SK-N-MC (cell line): ENCODE data around the gene CTBP2.

Experiments
- DNase-seq: peaks from one replicate; pipeline ENCODE4 v3.0.0-alpha.2; 2011; ENCODE audit warnings: low read depth, low spot score
- H3K27ac ChIP-seq: fragments of 200-600 bp; sonication (generic); 2 replicates; pipeline ENCODE4 v1.5.1; 2016; ENCODE audit warnings: mixed run types
- H3K36me3 ChIP-seq: fragments of 200-600 bp; sonication (generic); 2 replicates; pipeline ENCODE4 v1.6.1; 2017; ENCODE audit warnings: antibody characterized with exemption, low read length, mixed read lengths; ENCODE audit not compliant: insufficient read depth
- H3K4me3 ChIP-seq: fragments of 200-600 bp; sonication (generic); 2 replicates; pipeline ENCODE4 v1.5.1; 2016
- H3K9ac ChIP-seq: fragments of 200-600 bp; sonication (generic); 2 replicates; pipeline ENCODE4 v1.8.0; 2017; ENCODE audit warnings: mixed run types, mixed read lengths; ENCODE audit not compliant: insufficient read length
- H3K9me3 ChIP-seq: fragments of 200-600 bp; sonication (generic); 2 replicates; pipeline ENCODE4 v1.6.1; 2017; ENCODE audit warnings: low read depth, mild to moderate bottlenecking, antibody characterized with exemption, low read length, moderate library complexity, mixed read lengths
- EZH2 ChIP-seq: fragments of 200-600 bp; sonication (generic); IDR thresholded peaks from one replicate; pipeline ENCODE4 v1.6.1; 2017; ENCODE audit warnings: antibody characterized with exemption
- FOXP2 ChIP-seq: optimal IDR thresholded peaks from 2 replicates; pipeline ENCODE3; 2011; ENCODE audit warnings: mild to moderate bottlenecking, moderate library complexity; ENCODE audit not compliant: insufficient read depth; ENCODE audit errors: extremely low read length, control extremely low read depth
- POLR2AphosphoS5 ChIP-seq: IDR thresholded peaks from 2 replicates; pipeline ENCODE4 v1.6.1; 2012; ENCODE audit warnings: mild to moderate bottlenecking, low read depth, low read length, borderline replicate concordance

The CTBP2 gene

DNA sequence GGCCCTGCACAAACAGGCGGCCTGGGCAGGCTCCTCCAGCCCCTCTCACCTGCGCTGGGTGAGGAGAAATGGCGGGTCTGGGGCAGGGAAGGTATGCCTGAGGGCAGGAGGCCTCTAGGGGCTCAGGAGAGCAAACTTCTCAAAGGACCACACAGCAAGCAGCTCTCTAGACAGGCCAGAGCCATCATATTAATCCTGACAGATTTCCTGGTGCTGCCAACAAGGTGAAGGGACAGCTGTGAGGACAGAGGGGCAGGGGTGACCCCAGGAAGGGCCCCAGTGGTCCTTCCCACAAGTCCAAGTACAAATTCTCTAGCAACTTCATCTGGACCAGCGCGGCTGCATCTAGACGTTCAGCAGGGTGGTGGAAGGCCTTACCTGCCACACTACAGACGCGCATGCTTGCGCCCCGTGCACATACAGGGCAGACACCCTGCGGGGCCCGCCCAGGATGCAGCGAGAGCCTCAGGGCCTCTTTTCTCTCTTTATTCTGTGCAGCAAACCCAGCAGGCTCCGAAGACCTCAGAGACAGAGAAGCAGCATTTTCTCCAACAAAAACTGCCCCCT lies 156.4 kb downstream of the CTBP2 start:
- Histone ChIP-seq H3K9me3 (no peaks in the 10 kb centered on the region), H3K4me3 (no peak overlapping the region), H3K9ac (no peak overlapping the region), H3K27ac (no peak overlapping the region), H3K36me3 (no peaks in the 10 kb centered on the region; the same call in 1 of the 2 replicates)
- TF ChIP-seq POLR2AphosphoS5 = no peak
- no peak for TF ChIP-seq FOXP2
- no peak for TF ChIP-seq EZH2
- DNase-seq = no peak

DNA sequence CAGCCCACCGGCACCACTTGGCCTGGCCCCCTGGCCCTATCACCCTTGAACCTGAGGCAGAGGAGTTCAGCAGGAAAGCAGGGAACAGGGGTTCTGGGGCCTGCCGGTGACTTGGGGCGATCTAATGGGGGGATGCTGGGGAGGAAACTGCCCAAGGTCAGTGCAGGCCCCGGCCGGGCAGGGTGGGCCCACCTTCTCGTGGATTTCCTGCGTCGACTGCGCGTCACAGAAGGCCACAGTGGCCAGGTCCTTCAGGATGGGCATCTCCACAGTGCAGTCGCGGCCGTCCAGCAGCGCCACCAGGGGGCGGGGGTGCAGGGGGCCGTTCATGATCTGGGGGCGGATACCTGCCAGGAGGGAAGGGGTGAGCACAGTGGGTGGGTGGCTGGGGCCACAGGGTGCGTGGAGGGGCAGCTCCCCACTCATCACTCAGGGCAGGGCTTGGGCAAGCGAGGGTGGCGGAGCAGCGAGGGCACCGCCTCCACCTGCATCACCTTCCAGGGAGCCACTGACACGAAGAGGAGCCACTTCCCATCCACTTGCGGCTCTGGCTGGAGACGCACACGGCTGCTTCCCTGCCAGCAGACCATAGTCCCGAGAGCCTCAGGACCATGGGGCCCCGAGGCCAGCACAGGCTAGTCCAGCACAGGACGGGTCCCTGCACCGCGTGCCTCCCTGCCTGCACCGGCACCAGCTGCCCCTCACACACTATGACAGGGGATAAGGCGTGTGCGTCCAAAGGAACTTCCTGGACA lies 157.0 kb downstream of the CTBP2 start:
- Histone ChIP-seq H3K36me3 (no peaks in the 10 kb centered on the region; the same call in 1 of the 2 replicates), H3K9me3 (no peaks in the 10 kb centered on the region), H3K4me3 (no peak overlapping the region), H3K27ac (no peak overlapping the region), H3K9ac (no peak overlapping the region)
- no peak for DNase-seq
- TF ChIP-seq FOXP2 = no peak
- no peak for TF ChIP-seq EZH2
- no peak for TF ChIP-seq POLR2AphosphoS5

GRCh38 chr10:125002423-125003145 lies 157.8 kb downstream of the CTBP2 start:
- H3K4me3 ChIP-seq = no peak overlapping the region
- no peak for TF ChIP-seq POLR2AphosphoS5
- TF ChIP-seq EZH2 = no peak
- TF ChIP-seq FOXP2 = no peak
- no peaks in the 10 kb centered on the region for H3K9me3 ChIP-seq
- H3K36me3 ChIP-seq = no peaks in the 10 kb centered on the region; the same call in 1 of the 2 replicates
- H3K27ac ChIP-seq = no peak overlapping the region
- DNase-seq = no peak
- no peak overlapping the region for H3K9ac ChIP-seq

DNA sequence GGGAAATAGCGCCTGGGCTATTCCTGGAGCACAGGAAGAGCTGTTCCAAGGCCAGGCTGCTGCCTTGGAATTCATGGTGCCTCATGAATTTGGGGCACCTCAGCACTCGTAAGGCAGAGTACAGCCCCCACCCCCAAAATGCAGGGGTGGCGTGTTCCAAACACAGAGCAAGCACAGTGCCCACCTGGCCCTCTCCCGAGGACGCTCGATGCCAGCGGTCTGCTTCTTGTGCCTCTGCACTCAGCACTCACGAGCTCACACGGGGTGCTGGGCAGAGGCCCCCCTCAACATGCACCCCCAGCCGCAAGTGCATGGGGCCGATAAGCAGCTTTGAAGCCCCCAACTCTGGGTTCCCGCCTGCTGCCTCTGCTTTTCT lies 158.3 kb downstream of the CTBP2 start:
- no peak for DNase-seq
- Histone ChIP-seq H3K27ac (no peak overlapping the region), H3K4me3 (no peak overlapping the region), H3K9ac (no peak overlapping the region), H3K36me3 (no peaks in the 10 kb centered on the region; the same call in 1 of the 2 replicates), H3K9me3 (no peaks in the 10 kb centered on the region)
- TF ChIP-seq EZH2 = no peak
- no peak for TF ChIP-seq POLR2AphosphoS5
- TF ChIP-seq FOXP2 = no peak

GRCh38 chr10:125001313-125002046 lies 158.9 kb downstream of the CTBP2 start:
- Histone ChIP-seq H3K27ac (no peak overlapping the region), H3K36me3 (no peaks in the 10 kb centered on the region; the same call in 1 of the 2 replicates)
- no peak for DNase-seq

GRCh38 chr10:125000366-125001312 lies 159.7 kb downstream of the CTBP2 start:
- no peak for TF ChIP-seq FOXP2
- no peak for TF ChIP-seq POLR2AphosphoS5
- no peak for TF ChIP-seq EZH2
- Histone ChIP-seq H3K4me3 (no peak overlapping the region), H3K27ac (no peak overlapping the region), H3K9ac (no peak overlapping the region), H3K36me3 (no peaks in the 10 kb centered on the region; the same call in 1 of the 2 replicates), H3K9me3 (no peaks in the 10 kb centered on the region)
- DNase-seq = no peak

More at GRCh38 chr10:125001313-125002046, 158.9 kb downstream of the CTBP2 start:
- Histone ChIP-seq H3K9me3 (no peaks in the 10 kb centered on the region), H3K4me3 (no peak overlapping the region), H3K9ac (no peak overlapping the region)
- TF ChIP-seq EZH2 (no peak), POLR2AphosphoS5 (no peak), FOXP2 (no peak)
